HG02642 (cell line): ENCODE data around the gene LCE3B.
"Not testable (repeated sequence)": the region's sequence is repeated elsewhere in the genome, so short reads cannot be mapped to it uniquely, and the experiment has no call there.

Source experiments
- ATAC-seq: cut with Tn5 transposase; IDR thresholded peaks from one replicate; pipeline ENCODE4 v1.9.1; 2021; ENCODE audit warnings: mild to moderate bottlenecking; ENCODE audit not compliant: unreplicated experiment, poor library complexity

LCE3B gene

GRCh38 chr1:152613511-152613910 is at the start of gene LCE3B:
Gene LCE3B, plus strand, starts transcription at chr1:152613811. Its CDS starts 0 bp downstream, at chr1:152613811.
- ATAC-seq = no peak

- no peak for ATAC-seq
Measured at GRCh38 chr1:152565115-152565514, 48.5 kb upstream of the LCE3B start.

- no peak for ATAC-seq
Measured at GRCh38 chr1:152565535-152566215, 47.9 kb upstream of the LCE3B start.

GRCh38 chr1:152566681-152567080 is 46.9 kb upstream of the LCE3B start, which contains the start of gene LCE3E:
Gene LCE3E, minus strand, starts transcription at chr1:152566780. Its CDS starts 572 bp downstream, at chr1:152566208.
- no peak for ATAC-seq

GRCh38 chr1:152577168-152577567 is 36.4 kb upstream of the LCE3B start:
- no peak for ATAC-seq

- not testable (repeated sequence) for ATAC-seq
Measured at GRCh38 chr1:152579526-152579925, 34.1 kb upstream of the LCE3B start.

GRCh38 chr1:152580433-152580832 is 33.2 kb upstream of the LCE3B start, which contains the start of gene LCE3D:
Gene LCE3D, minus strand, starts transcription at chr1:152580516. Its CDS starts 580 bp downstream, at chr1:152579936.
- ATAC-seq = no peak

GRCh38 chr1:152582647-152583046 is 31.0 kb upstream of the LCE3B start:
- ATAC-seq = no peak

- ATAC-seq = no peak
Measured at GRCh38 chr1:152585586-152585985, 28.0 kb upstream of the LCE3B start.

- no peak for ATAC-seq
Measured at GRCh38 chr1:152596986-152597385, 16.6 kb upstream of the LCE3B start.

- ATAC-seq = no peak
Measured at GRCh38 chr1:152599934-152600333, 13.7 kb upstream of the LCE3B start, which contains the start of gene LCE3C. Gene LCE3C, plus strand, starts transcription at chr1:152600234. Its CDS starts 498 bp downstream, at chr1:152600732.

- ATAC-seq = no peak
Measured at GRCh38 chr1:152621993-152622392, 8.4 kb downstream of the LCE3B start.

- no peak for ATAC-seq
Measured at GRCh38 chr1:152622803-152623202, 9.2 kb downstream of the LCE3B start, which contains the start of gene LCE3A. Gene LCE3A, minus strand, starts transcription at chr1:152623103. Its CDS starts 0 bp downstream, at chr1:152623103.

- ATAC-seq = no peak
Measured at GRCh38 chr1:152623203-152623844, 9.7 kb downstream of the LCE3B start.

GRCh38 chr1:152626744-152627143 is 13.1 kb downstream of the LCE3B start:
- ATAC-seq = no peak

GRCh38 chr1:152630596-152630995 is 17.0 kb downstream of the LCE3B start:
- no peak for ATAC-seq

GRCh38 chr1:152640351-152640750 is 26.7 kb downstream of the LCE3B start:
- ATAC-seq = no peak

GRCh38 chr1:152643945-152644344 is 30.3 kb downstream of the LCE3B start:
- no peak for ATAC-seq

GRCh38 chr1:152645146-152645545 is 31.5 kb downstream of the LCE3B start:
- no peak for ATAC-seq

- ATAC-seq = no peak
Measured at GRCh38 chr1:152646656-152647055, 33.0 kb downstream of the LCE3B start.

- ATAC-seq = no peak
Measured at GRCh38 chr1:152654110-152654509, 40.5 kb downstream of the LCE3B start.
